Measurements from ENCODE around the gene KLHL17. TPM values are rescaled to one million over a fixed set of nuclear protein-coding genes. Genes with fewer than 3 reads are reported as not detected.

The KLHL17 gene
- total RNA-seq, 2 donors from 2014 or later = 10.9 to 24.5 TPM

DNA sequence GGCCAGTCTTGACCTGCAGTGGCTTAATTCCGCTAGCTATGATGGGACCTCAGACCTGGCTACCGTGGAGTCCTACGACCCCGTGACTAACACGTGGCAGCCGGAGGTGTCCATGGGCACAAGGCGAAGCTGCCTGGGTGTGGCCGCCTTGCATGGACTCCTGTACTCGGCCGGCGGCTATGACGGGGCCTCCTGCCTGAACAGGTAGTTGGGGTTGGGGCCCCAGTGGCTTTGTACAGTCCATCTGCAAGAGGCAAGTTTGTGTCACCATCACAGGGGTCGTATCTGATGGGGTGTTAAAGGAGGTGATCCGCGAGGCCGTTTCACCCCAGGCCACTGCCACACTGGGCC, 2.9 kb downstream of the KLHL17 start:
- 92% methylated on average over 16 of the region's 16 CpGs for WGBS
- Histone ChIP-seq H3K36me3 (no peaks in the 10 kb centered on the region), H3K4me1 (replicated peaks) (peaks cover 6% of the 10 kb centered on the region), H3K4me3 (no peak overlapping the region), H3K27ac (no peak overlapping the region), H3K9me3 (no peaks in the 10 kb centered on the region), H3K27me3 (replicated peaks; ENCODE audit: insufficient read depth) (no peaks in the 10 kb centered on the region)
- DNase-seq (ENCODE audit: low spot score) = no peak
- intact Hi-C loops (cut with DNase I) = no loop called here
- TF ChIP-seq POLR2A (IDR thresholded peaks at IDR 0.05) = no peak
- TF ChIP-seq POLR2AphosphoS5 (IDR thresholded peaks at IDR 0.05) = no peak
- TF ChIP-seq, protein P1, sequence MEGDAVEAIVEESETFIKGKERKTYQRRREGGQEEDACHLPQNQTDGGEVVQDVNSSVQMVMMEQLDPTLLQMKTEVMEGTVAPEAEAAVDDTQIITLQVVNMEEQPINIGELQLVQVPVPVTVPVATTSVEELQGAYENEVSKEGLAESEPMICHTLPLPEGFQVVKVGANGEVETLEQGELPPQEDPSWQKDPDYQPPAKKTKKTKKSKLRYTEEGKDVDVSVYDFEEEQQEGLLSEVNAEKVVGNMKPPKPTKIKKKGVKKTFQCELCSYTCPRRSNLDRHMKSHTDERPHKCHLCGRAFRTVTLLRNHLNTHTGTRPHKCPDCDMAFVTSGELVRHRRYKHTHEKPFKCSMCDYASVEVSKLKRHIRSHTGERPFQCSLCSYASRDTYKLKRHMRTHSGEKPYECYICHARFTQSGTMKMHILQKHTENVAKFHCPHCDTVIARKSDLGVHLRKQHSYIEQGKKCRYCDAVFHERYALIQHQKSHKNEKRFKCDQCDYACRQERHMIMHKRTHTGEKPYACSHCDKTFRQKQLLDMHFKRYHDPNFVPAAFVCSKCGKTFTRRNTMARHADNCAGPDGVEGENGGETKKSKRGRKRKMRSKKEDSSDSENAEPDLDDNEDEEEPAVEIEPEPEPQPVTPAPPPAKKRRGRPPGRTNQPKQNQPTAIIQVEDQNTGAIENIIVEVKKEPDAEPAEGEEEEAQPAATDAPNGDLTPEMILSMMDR (IDR thresholded peaks at IDR 0.05) = no peak

DNA sequence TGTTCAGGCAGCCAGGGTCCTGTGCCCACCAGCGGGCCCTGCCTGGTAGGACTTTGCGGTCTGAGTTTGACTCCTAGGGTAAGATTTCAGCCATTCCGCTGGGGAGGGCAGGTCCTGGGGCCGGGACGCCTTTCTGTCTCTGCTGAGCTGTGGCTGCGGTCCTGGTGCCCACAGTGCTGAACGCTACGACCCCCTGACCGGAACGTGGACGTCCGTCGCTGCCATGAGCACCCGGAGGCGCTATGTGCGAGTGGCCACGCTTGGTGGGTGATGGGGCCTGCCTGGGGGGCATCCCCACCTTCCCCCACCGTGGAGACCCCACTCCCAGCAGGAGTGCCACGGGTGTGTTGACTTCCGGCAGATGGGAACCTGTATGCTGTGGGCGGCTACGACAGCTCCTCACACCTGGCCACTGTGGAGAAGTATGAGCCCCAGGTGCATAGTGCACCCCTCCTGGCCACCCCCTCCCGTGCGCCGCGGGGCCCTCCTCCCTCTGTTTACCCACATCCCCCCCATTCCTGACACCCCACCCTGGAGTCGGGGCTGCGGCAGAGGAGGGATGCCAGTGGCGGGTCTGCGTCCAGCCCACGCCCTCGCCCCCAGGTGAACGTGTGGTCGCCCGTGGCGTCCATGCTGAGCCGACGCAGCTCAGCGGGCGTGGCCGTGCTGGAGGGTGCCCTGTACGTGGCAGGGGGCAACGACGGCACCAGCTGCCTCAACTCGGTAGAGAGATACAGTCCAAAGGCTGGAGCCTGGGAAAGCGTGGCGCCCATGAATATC, 3.6 kb downstream of the KLHL17 start:
- H3K4me1 ChIP-seq (replicated peaks) = peaks cover 6% of the 10 kb centered on the region
- intact Hi-C loops (cut with DNase I) = no loop called here
- no peaks in the 10 kb centered on the region for H3K27me3 ChIP-seq (replicated peaks; ENCODE audit: insufficient read depth)
- no peak overlapping the region for H3K27ac ChIP-seq
- no peak for TF ChIP-seq POLR2AphosphoS5 (IDR thresholded peaks at IDR 0.05)
- no peak for TF ChIP-seq POLR2A (IDR thresholded peaks at IDR 0.05)
- TF ChIP-seq, protein P1 (IDR thresholded peaks at IDR 0.05) = no peak
- no peak overlapping the region for H3K4me3 ChIP-seq
- no peaks in the 10 kb centered on the region for H3K9me3 ChIP-seq
- no peak for DNase-seq (ENCODE audit: low spot score)
- WGBS = 90% methylated on average over 30 of the region's 47 CpGs
- no peaks in the 10 kb centered on the region for H3K36me3 ChIP-seq

DNA sequence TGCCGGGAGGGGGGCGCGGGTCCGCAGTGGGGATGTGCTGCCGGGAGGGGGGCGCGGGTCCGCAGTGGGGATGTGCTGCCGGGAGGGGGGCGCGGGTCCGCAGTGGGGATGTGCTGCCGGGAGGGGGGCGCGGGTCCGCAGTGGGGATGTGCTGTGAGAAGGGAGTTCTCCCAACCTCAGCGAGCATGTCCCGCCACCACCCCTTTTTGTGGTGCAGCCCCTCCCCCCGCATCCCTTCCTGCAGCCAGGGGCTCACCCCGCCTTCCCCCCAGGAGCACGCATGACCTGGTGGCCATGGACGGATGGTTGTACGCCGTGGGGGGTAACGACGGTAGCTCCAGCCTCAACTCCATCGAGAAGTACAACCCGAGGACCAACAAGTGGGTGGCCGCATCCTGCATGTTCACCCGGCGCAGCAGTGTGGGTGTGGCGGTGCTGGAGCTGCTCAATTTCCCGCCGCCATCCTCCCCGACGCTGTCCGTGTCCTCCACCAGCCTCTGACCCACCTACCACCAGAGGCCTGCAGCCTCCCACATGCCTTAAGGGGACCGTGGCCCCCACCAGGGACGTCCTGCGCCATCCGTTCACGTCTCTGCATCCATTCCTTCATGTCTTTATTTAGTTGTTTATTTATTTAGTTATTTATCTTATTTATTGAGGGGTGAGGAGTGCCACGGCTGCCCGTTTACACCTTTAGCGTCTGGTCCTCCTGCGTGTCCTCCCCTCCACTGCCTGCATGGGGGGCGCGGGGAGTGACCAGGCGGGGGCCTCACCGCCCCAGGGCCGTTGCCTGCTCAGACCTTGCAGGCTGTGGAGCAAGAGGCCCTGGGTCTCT, 4.5 kb downstream of the KLHL17 start:
- Histone ChIP-seq H3K27me3 (replicated peaks; ENCODE audit: insufficient read depth) (no peaks in the 10 kb centered on the region), H3K9me3 (no peaks in the 10 kb centered on the region), H3K4me1 (replicated peaks) (peaks cover 6% of the 10 kb centered on the region), H3K36me3 (no peaks in the 10 kb centered on the region), H3K4me3 (no peak overlapping the region), H3K27ac (no peak overlapping the region)
- TF ChIP-seq, protein P1 (IDR thresholded peaks at IDR 0.05) = no peak
- no peak for TF ChIP-seq POLR2AphosphoS5 (IDR thresholded peaks at IDR 0.05)
- no peak for TF ChIP-seq POLR2A (IDR thresholded peaks at IDR 0.05)
- WGBS = 94% methylated on average over 36 of the region's 51 CpGs
- no peak for DNase-seq (ENCODE audit: low spot score)
- intact Hi-C loops (cut with DNase I) = loop anchor here (5.0 kb wide), 1 partner anchor 58 kb away; no protein-coding TSS in a partner anchor

DNA sequence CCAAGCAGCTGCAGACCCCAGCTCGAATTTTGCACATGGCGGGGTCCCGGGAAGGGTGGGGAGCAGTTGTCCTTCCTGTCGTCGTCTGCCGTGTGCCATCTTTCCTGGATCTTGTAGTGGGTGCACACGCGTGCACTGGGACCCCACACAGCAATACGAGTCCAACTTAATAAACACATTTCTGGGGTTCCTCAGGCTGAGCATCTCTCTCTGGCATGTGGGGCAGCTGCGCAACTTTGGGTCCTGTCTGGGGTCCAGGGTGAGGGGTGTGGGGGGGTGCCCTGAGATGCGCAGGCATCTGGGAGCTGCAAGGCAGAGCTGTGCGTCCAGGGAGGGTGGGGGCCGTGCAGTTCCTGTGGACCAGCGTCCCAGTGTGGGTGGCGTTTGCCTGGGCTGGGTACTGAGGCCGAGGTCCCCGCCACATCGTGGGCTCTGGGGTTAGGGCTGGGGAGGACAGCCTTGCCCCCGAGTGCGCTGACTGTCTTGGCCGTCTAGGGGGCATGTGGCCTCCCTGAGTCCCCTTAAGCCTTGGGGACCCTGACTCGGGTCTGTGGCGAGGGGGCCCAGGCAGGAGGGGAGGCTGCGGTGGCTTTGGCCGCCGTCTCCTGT, 5.2 kb downstream of the KLHL17 start:
- H3K27ac ChIP-seq = peak overlapping the region; percentile 85 to 89
- H3K4me3 ChIP-seq = no peak overlapping the region
- intact Hi-C loops (cut with DNase I) = loop anchor here (5.0 kb wide), 1 partner anchor 58 kb away; no protein-coding TSS in a partner anchor
- TF ChIP-seq POLR2AphosphoS5 (IDR thresholded peaks at IDR 0.05) = no peak
- TF ChIP-seq, protein P1 (IDR thresholded peaks at IDR 0.05) = no peak
- TF ChIP-seq POLR2A (IDR thresholded peaks at IDR 0.05) = no peak
- WGBS = 88% methylated on average over 21 of the region's 26 CpGs
- H3K27me3 ChIP-seq (replicated peaks; ENCODE audit: insufficient read depth) = no peaks in the 10 kb centered on the region
- H3K4me1 ChIP-seq (replicated peaks) = peaks cover 6% of the 10 kb centered on the region
- H3K36me3 ChIP-seq = no peaks in the 10 kb centered on the region
- H3K9me3 ChIP-seq = no peaks in the 10 kb centered on the region
- no peak for DNase-seq (ENCODE audit: low spot score)

Measured in prostate gland (tissue), 2 donors.